HG03135 (cell line): ENCODE measurements around the gene CEMP1.
A peak's percentile ranks its signal among the peaks of the same experiment; 100 is the strongest.

Experiments
- ATAC-seq: cut with Tn5 transposase; IDR thresholded peaks from one replicate; pipeline ENCODE4 v1.9.1; 2021; ENCODE audit warnings: mild to moderate bottlenecking, moderate library complexity; ENCODE audit not compliant: unreplicated experiment

Gene CEMP1

GRCh38 chr16:2520784-2521531, 10.2 kb downstream of the CEMP1 start:
- peak; percentile 37 for ATAC-seq

DNA sequence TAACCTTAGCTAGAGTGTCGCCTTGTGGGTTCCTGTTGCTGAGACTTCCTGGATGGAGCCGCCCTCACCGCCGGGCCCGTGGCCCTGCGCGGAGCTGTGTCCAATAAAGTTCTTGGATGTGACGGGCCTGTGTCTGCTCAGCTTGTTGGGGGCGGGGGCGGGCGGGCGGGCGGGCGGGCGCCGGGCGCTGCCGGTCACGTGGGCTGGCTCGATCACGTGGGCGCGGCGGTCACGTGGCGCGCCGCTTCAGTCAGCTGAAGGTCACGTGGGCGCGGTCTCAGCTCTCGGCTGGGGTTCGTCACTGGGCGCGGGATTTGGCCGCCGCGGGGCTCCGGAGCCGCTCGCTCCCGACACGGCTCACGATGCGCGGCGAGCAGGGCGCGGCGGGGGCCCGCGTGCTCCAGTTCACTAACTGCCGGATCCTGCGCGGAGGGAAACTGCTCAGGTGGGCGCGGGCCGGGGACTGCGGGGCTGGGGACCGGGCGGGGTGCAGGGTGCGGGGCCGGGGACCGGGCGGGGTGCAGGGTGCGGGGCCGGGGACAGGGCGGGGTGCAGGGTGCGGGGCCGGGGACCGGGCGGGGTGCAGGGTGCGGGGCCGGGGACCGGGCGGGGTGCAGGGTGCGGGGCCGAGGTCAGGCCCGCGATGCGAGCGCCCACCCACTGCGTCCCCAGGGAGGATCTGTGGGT, 11.0 kb downstream of the CEMP1 start, which contains the start of gene AMDHD2:
Gene AMDHD2 (plus strand): TSS at position 275 of the 687 bp plus-strand sequence. CDS start 88 bp downstream, at position 363.
- ATAC-seq = peak; percentile 40

DNA sequence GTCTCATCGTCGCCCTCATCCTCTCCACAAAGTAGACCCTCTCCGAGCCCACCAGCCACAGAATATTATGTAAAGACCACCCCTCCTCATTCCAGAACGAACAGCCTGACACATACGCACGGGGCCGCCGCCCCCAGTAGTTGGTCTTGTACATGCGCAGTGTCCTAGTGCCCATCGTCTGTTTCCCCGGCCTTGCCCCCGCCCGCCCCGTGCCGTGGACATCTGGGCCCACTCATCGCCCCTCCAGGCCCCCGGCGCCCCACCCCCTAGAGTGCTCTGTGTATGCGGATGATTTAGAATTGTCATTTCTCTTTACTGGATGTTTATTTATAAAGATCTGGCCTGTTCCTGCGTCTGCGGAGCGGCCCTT, 11.5 kb downstream of the CEMP1 start:
- no peak for ATAC-seq

DNA sequence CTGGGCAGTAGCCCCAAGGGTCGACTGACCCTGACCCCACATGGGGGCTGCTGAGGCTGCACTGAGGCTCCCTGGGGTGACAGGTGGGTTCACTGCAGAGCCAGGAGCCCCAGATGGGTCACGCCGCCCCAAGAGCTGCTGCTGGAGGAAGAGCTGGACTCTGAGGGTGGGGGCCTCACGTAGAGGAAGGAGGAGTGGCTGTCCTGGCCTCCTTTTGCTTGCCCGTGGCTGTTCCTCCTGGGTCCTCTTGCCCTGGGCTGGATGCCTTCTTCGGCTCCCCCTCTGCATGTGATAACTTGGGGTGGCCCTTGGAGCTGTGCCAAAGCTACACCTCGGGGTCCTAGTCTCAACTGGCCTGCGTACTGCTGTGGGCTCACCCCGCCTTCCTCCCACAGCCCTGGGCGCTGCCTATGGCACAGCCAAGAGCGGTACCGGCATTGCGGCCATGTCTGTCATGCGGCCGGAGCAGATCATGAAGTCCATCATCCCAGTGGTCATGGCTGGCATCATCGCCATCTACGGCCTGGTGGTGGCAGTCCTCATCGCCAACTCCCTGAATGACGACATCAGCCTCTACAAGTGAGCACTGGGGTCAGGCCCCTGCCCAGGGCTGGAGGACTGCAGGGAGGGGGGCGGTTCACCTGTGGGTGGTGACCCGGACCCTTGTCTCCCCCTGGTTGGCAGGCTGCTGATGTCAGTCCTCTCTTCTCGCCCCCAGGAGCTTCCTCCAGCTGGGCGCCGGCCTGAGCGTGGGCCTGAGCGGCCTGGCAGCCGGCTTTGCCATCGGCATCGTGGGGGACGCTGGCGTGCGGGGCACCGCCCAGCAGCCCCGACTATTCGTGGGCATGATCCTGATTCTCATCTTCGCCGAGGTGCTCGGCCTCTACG, 12.1 kb downstream of the CEMP1 start:
- no peak for ATAC-seq

DNA sequence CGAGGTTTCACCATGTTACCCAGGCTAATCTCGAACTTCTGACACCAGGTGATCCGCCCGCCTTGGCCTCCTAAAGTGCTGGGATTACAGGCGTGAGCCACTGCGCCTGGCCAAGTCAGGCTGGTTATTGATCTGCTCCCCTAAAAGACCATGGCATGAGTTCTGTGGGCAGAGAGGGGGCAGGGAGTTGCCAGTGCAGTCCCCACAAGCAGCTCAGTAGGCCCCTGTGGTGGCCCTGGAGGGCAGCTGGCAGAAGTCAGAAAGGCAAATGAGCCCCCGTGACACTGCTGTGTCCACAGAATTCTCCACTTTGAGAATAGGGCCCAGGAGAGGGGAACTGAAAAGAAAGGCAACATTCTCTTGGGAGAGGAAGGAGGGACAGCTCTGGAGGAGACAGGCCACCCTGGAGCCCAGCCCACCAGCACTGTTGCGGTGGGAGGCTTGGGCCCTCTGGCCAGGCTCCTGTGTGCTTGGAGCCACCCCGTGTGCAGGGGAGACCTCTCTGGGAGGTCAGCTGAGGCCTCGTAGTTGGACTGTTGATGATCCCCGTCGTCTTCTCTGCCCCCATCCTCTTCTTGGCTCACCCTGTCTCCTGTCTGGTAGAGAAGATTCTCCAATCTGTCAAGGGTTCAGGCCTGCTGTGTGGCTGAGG, 13.1 kb downstream of the CEMP1 start:
- ATAC-seq = no peak

GRCh38 chr16:2516391-2517240, 14.6 kb downstream of the CEMP1 start:
- ATAC-seq = no peak

- no peak for ATAC-seq
Measured at GRCh38 chr16:2515180-2515851, 15.9 kb downstream of the CEMP1 start.

GRCh38 chr16:2514333-2515179, 16.7 kb downstream of the CEMP1 start:
- ATAC-seq = no peak

- ATAC-seq = peak; percentile 64
Measured at GRCh38 chr16:2513405-2514332, 17.5 kb downstream of the CEMP1 start, which contains the start of gene ATP6V0C. Gene ATP6V0C (plus strand): TSS chr16:2513952. CDS start chr16:2514104, 152 bp downstream.

DNA sequence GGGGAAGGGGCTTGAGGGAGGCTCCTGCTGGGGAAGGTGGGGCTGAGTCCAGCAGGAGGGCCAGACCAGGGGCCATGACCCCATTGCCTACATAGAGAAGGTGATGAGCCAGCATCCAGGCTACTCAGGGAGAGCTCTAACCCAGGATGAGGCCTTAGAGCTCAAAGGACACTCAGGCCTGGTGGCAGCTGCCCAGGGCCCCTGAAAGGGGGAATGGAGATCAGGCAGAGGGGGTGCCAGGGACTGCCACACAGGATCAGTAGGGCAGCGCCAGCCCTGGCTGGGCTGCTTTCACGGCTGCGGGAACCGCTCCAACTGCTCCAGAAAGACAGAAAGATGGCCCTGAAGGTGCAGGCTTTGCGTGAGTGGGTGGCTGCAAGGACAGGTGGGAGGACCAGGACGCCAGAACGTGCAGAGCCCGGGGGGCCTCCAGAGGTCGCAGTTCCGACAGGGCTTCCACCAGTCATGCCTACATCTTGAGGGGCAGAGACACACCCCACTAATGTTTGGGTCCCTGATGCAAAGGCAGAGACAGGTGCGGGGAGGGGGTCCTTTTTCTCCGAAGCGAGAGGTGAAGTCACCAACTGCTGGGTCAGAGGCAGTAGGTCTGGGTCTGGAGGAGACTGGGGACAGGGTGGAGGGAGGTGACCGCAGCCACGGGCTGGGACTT, 18.3 kb downstream of the CEMP1 start:
- peak; percentile 1 for ATAC-seq

GRCh38 chr16:2511996-2512734, 19.0 kb downstream of the CEMP1 start:
- ATAC-seq = no peak

DNA sequence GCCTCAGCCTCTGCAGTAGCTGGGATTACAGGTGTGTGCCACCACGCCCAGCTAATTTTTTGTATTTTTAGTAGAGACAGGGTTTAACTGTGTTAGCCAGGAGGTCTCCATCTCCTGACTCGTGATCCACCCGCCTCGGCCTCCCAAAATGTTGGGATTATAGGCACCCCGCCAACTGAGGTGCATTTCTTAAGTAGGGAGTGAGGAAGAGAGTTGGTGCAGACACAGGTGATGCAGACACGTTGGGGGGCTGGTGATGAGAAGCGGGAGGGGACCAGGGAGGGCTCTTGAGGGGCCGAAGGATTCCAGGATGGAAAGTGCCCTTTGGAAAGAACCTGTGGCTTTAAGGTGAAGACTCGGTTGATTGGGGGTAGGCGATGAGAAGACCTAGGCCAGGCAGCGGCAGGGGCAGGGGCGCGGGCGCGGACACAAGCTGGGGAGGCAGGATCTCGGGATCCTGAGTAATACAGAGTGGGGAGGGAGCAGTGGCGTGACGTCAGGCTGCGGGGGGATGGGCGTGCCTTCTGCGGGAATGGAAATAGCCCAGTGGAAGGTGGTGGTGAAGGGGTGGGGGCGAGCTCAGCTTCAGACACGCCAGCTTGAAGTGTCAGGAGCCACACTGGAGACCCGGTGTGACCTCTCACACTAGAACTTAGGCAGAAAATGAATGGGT, 19.9 kb downstream of the CEMP1 start:
- ATAC-seq = no peak

GRCh38 chr16:2508722-2509400, 22.3 kb downstream of the CEMP1 start:
- ATAC-seq = no peak

DNA sequence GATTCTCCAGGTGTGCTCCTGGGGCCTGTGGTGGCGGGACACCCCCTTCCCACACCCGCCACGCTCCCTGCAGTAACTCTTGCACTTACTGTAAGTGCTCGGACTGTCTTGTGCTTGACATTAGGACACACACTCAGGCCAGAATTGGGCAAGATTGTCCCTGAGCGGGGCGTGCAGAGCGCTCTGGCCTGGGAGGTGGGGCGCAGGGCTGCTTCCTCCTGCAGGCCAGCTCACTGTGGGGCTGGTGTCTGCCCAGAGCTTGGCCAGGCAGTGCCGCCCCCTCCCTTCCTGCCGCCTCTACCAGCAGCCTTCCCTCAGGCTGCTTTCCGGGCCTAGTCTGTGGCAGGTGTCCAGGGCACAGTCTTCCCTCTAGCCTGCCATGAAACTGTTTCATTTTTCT, 23.5 kb downstream of the CEMP1 start:
- ATAC-seq = peak; percentile 12
